HAP-1 (cell line): ENCODE measurements around the gene TNK1.
"Not testable (repeated sequence)": the region's sequence is repeated elsewhere in the genome, so short reads cannot be mapped to it uniquely, and the experiment has no call there.

Source experiments
- DNase-seq, 2 experiments: peaks; one replicate each; pipeline ENCODE4 v3.0.0-alpha.2; 2016 to 2020; ENCODE audit warnings: low spot score in 2 of 2
- H3K27me3 ChIP-seq: fragments of 250-450 bp; sonication (Bioruptor Pico); 2 replicates; pipeline ENCODE4 v1.5.1; 2020; ENCODE audit warnings: low read depth, mild to moderate bottlenecking, moderate library complexity
- H3K36me3 ChIP-seq: fragments of 250-450 bp; sonication (Bioruptor Pico); replicated peaks from 2 replicates; pipeline ENCODE4 v1.5.1; 2020; ENCODE audit warnings: mild to moderate bottlenecking
- H3K4me1 ChIP-seq: fragments of 250-450 bp; sonication (Bioruptor Pico); 2 replicates; pipeline ENCODE4 v1.5.1; 2020; ENCODE audit warnings: mild to moderate bottlenecking
- H3K4me3 ChIP-seq: fragments of 250-450 bp; sonication (Bioruptor Pico); 2 replicates; pipeline ENCODE4 v1.5.1; 2020; ENCODE audit warnings: mild to moderate bottlenecking, moderate library complexity
- H3K9me3 ChIP-seq: fragments of 250-450 bp; sonication (Bioruptor Pico); 2 replicates; pipeline ENCODE4 v1.5.1; 2020; ENCODE audit warnings: mild to moderate bottlenecking, moderate library complexity
- in situ Hi-C: fragments of 300-500 bp; cut with MboI; formaldehyde crosslinking; loops from 3 replicates; pipeline ENCODE4 v1.14.3; 2020; ENCODE audit warnings: low sequenced_read_pairs, inconsistent platforms, mixed read lengths

The TNK1 gene

DNA sequence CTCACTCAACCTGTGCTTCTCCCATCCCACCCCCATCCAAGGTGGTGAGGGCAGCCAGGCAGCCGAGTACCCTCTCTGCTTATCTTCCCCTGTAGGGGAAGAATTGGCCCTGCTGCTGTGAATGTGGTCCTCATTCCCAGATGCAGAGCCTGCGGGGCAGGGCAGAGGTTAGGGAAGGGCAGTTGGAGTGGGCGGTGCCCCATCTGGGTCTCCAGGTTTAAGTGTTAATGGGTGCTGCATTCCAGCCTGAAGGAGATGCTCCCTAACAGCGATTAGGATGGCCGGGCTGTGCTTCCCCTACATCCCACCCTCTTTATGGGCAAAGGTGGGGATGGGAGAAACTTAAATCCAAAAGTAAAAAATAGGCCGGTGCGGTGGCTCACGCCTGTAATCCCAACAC is 13.8 kb upstream of the TNK1 start:
- no peaks in the 10 kb centered on the region for H3K27me3 ChIP-seq
- no peak for DNase-seq
- in situ Hi-C loops: no loop called here
- H3K36me3 ChIP-seq: no peaks in the 10 kb centered on the region
- no peaks in the 10 kb centered on the region for H3K4me1 ChIP-seq
- no peaks in the 10 kb centered on the region for H3K9me3 ChIP-seq
- no peak overlapping the region for H3K4me3 ChIP-seq

DNA sequence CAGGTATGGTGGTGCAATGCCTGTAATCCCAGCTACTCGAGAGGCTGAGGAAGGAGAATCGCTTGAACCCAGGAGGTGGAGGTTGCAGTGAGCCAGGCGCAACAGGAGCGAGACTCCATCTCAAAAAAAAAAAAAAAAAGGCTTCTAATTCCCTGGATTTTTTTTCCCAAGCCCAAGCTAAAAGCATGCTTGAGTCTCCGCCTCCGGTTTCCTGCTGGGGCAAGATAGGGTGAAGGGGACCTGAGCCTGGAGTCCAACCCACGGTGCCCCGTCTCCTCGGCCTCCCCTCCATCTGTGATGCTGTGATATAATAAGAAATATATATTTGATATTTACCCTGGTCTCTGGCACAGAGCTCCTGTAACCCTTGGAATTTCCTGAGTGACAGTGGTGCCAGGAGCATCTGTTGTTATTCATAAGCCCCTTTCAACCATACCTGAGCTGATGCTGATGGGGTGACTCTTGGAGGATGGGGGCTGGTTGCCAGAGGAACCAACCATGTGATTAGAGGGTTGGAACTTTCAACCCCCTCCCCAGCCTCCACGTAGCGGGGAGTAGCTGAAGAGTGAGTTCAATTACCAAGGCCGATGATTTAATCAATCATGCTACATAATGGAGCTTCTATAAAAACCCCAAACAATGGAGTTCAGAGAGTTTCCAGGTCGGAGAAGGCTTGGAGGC is 12.8 kb upstream of the TNK1 start:
- Histone ChIP-seq H3K27me3 (no peaks in the 10 kb centered on the region), H3K36me3 (no peaks in the 10 kb centered on the region), H3K9me3 (no peaks in the 10 kb centered on the region), H3K4me1 (no peaks in the 10 kb centered on the region), H3K4me3 (no peak overlapping the region)
- no peak for DNase-seq
- in situ Hi-C loops: no loop called here

DNA sequence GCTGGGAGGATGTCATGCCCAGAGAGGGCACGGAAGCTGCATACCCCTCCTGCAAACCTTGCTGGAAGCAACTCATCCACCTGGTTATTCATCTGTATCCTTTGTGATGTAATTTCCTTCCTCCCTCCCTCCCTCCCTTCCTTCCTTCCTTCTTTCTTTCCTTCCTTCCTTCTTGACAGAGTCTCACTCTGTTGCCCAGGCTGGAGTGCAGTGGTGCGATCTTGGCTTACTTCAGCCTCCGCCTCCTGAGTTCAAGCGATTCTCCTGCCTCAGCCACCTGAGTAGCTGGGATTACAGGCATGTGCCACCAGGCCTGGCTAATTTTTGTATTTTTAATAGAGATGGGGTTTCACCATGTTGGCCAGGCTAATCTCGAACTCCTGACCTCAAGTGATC is 12.3 kb upstream of the TNK1 start:
- H3K4me1 ChIP-seq, H3K36me3 ChIP-seq, in situ Hi-C loops, H3K4me3 ChIP-seq, H3K9me3 ChIP-seq, DNase-seq, H3K27me3 ChIP-seq: not testable (repeated sequence)

DNA sequence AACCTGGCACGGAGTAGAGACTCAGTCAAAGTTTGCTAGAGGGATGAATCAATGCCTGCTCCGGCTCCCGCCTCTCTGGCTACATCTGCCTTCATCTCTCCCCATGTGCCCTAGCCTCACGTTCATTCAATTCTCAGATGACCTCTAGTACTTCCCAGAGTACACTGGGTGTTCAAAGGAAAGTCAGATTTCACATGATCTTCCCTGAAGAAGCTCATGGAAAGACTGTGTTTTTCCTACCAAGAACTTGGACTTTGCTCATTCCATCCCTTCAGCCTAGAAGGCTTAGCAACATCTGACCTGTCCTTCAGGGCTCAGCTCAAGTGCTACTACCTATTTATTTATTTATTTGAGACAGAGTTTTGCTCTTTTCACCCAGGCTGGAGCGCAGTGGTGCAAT is 11.1 kb upstream of the TNK1 start:
- H3K4me3 ChIP-seq: no peak overlapping the region
- in situ Hi-C loops: no loop called here
- no peaks in the 10 kb centered on the region for H3K4me1 ChIP-seq
- no peak for DNase-seq
- no peaks in the 10 kb centered on the region for H3K27me3 ChIP-seq
- no peaks in the 10 kb centered on the region for H3K36me3 ChIP-seq
- no peaks in the 10 kb centered on the region for H3K9me3 ChIP-seq

DNA sequence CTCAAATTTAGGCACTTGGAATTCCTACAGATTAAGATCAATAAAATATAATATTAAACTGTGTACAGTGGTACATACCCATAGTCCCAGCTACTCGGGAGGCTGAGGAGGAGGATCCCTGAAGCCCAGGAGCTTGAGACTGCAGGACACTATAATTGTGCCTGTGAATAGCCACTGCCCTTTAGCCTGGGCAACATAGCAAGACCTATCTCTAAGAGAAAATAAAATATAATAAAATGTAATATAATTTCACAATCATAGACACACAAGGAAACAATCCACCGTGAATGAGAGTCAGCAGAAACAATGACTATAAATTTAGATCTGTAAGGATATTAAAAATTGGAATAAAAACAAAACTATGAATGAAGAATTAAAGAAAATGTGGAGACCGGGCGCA is 10.0 kb upstream of the TNK1 start:
- Histone ChIP-seq H3K9me3 (no peaks in the 10 kb centered on the region), H3K4me3 (no peak overlapping the region), H3K36me3 (no peaks in the 10 kb centered on the region), H3K27me3 (no peaks in the 10 kb centered on the region), H3K4me1 (no peaks in the 10 kb centered on the region)
- in situ Hi-C loops: no loop called here
- no peak for DNase-seq

DNA sequence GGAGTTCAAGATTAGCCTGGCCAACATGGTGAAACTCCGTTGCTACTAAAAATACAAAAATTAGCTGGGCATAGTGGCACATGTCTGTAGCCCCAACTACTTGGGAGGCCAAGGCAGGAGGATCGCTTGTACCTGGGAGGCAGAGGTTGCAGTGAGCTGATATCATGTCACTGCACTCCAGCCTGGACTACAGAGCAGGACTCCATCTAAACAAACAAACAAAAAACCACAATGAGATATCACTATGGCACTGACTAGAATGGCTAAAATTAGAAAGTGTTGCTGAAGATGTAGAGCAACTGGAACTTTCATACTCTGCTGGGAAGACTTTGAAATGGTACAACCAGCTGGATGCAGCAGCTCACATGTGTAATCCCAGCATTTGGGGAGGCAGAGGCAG is 6.5 kb upstream of the TNK1 start:
- no peak for DNase-seq
- Histone ChIP-seq H3K9me3 (peaks cover 3% of the 10 kb centered on the region; the same call in 1 of the 2 replicates), H3K4me1 (no peaks in the 10 kb centered on the region), H3K27me3 (no peaks in the 10 kb centered on the region), H3K36me3 (no peaks in the 10 kb centered on the region), H3K4me3 (no peak overlapping the region)
- in situ Hi-C loops: no loop called here

DNA sequence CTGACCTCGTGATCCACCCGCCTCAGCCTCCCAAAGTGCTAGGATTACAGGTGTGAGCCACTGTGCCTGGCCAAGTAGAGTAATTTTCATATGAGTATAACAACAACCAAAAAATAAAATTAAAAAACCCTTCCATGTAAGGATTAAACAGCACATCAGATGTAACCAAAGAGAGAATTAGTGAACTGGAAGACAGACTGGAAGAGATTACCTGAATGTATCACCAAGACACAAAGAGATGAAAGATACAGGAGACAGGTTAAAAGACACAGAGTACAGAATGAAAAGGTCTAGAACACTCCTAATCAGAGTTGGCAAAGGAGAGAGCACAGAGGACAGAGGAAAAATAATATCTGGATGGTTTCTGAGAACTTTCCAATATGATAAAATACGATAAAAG is 1.8 kb upstream of the TNK1 start:
- no peak for DNase-seq
- in situ Hi-C loops: no loop called here
- H3K9me3 ChIP-seq: peaks cover 3% of the 10 kb centered on the region; the same call in 1 of the 2 replicates
- no peaks in the 10 kb centered on the region for H3K36me3 ChIP-seq
- no peaks in the 10 kb centered on the region for H3K27me3 ChIP-seq
- no peaks in the 10 kb centered on the region for H3K4me1 ChIP-seq
- H3K4me3 ChIP-seq: no peak overlapping the region

DNA sequence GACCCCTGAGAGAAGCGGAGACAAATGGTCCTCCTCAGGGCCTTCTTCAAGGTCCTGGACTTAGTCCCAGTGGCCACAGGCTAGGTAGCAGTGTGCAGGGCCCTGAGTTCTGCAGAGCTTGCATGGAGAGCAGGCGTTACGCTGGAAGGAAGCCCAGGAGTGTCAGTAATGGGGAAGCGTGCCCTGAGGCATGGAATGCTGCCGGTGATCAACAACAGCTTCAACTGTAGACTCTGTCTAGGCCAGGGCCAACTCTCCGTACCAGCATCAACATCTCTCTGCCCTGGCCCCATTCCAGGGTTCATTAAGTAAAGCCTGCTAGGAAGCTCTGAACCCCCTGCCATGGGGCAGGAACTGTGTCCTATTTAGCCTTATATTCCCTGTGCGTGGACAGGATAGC is 568 bp upstream of the TNK1 start:
- Histone ChIP-seq H3K4me3 (no peak overlapping the region), H3K27me3 (no peaks in the 10 kb centered on the region), H3K9me3 (peaks cover 3% of the 10 kb centered on the region; the same call in 1 of the 2 replicates), H3K36me3 (no peaks in the 10 kb centered on the region), H3K4me1 (no peaks in the 10 kb centered on the region)
- in situ Hi-C loops: no loop called here
- DNase-seq: no peak

DNA sequence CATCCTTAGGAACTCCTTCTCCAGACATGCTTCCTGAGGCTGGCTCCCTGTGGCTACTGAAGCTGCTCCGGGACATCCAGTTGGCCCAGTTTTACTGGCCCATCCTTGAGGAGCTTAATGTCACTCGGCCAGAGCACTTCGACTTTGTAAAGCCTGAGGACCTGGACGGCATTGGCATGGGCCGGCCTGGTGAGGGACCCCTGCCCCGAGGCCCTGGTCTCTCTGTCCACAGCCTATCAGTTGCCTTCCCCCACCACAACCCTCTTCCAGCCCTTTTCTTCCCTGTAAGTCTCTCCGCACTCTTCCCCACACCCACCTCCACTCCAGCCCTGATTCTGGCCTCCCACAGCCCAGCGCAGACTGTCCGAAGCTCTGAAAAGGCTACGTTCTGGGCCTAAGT is 2.0 kb downstream of the TNK1 start:
- no peaks in the 10 kb centered on the region for H3K36me3 ChIP-seq
- H3K9me3 ChIP-seq: peaks cover 3% of the 10 kb centered on the region; the same call in 1 of the 2 replicates
- no peak overlapping the region for H3K4me3 ChIP-seq
- no peak for DNase-seq
- in situ Hi-C loops: no loop called here
- H3K4me1 ChIP-seq: no peaks in the 10 kb centered on the region
- H3K27me3 ChIP-seq: no peaks in the 10 kb centered on the region

DNA sequence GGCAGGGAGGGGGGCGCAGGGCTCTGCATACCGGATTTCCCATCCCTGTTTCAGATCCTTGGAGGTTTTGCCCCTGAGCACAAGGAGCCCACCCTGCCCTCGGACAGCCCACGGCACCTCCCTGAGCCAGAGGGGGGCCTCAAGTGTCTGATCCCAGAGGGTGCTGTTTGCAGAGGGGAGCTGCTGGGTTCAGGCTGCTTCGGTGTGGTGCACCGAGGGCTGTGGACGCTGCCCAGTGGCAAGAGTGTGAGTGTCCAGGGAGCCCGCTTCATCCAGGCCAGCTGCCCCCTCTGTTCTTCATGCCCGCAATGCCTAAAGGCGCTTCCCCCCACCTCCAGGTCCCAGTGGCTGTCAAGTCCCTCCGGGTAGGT is 2.5 kb downstream of the TNK1 start:
- H3K4me3 ChIP-seq: no peak overlapping the region
- H3K36me3 ChIP-seq: no peaks in the 10 kb centered on the region
- H3K27me3 ChIP-seq: no peaks in the 10 kb centered on the region
- in situ Hi-C loops: no loop called here
- no peaks in the 10 kb centered on the region for H3K4me1 ChIP-seq
- no peak for DNase-seq
- peaks cover 3% of the 10 kb centered on the region; the same call in 1 of the 2 replicates for H3K9me3 ChIP-seq

DNA sequence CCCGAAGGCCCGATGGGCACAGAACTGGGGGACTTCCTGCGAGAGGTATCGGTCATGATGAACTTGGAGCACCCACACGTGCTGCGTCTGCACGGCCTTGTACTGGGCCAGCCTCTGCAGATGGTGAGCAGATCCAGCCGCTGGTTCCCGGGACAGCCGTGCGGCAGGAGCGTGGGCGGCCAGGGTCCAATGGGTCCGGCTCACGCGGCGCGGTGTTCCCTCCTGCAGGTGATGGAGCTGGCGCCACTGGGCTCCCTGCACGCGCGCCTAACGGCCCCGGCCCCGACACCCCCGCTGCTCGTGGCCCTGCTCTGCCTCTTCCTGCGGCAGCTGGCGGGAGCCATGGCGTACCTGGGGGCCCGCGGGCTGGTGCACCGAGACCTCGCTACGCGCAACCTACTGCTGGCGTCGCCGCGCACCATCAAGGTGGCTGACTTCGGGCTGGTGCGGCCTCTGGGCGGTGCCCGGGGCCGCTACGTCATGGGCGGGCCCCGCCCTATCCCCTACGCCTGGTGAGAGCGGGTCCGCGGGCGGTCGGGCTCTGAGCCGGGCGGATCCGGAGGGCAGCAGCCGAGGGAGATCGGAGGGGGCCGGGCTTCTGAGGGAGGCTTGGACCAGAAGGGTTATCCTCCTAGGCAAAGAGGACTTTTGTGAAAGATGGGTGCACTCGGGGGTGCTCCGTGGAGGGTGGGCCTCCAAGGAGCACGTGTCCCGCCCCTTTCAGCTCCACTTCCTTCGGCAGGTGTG is 3.0 kb downstream of the TNK1 start:
- H3K4me3 ChIP-seq: no peak overlapping the region
- H3K27me3 ChIP-seq: no peaks in the 10 kb centered on the region
- H3K36me3 ChIP-seq: no peaks in the 10 kb centered on the region
- in situ Hi-C loops: no loop called here
- H3K4me1 ChIP-seq: no peaks in the 10 kb centered on the region
- no peak for DNase-seq
- peaks cover 3% of the 10 kb centered on the region; the same call in 1 of the 2 replicates for H3K9me3 ChIP-seq

DNA sequence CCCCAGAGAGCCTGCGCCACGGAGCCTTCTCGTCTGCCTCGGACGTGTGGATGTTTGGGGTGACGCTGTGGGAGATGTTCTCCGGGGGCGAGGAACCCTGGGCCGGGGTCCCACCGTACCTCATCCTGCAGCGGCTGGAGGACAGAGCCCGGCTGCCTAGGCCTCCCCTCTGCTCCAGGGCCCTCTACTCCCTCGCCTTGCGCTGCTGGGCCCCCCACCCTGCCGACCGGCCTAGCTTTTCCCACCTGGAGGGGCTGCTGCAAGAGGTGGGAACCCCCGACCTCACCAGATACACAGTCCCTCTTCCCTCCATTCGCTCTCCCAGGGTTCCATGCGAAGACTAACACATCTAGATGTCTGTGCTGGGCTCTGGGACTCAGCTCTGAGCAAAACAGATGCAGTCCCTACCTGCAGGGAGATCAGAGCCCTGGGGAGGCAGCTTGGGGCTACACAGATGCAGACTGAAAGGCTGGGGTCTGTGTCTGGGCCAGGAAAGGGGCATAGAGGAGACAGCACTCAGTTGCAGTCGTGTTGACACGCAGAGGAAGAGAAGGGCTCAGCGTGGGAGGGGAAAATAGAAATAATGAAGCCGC is 3.7 kb downstream of the TNK1 start:
- H3K27me3 ChIP-seq: no peaks in the 10 kb centered on the region
- H3K36me3 ChIP-seq: no peaks in the 10 kb centered on the region; the same call in 1 of the 2 replicates
- no peak for DNase-seq
- in situ Hi-C loops: no loop called here
- no peak overlapping the region for H3K4me3 ChIP-seq
- H3K9me3 ChIP-seq: no peaks in the 10 kb centered on the region
- no peaks in the 10 kb centered on the region for H3K4me1 ChIP-seq

DNA sequence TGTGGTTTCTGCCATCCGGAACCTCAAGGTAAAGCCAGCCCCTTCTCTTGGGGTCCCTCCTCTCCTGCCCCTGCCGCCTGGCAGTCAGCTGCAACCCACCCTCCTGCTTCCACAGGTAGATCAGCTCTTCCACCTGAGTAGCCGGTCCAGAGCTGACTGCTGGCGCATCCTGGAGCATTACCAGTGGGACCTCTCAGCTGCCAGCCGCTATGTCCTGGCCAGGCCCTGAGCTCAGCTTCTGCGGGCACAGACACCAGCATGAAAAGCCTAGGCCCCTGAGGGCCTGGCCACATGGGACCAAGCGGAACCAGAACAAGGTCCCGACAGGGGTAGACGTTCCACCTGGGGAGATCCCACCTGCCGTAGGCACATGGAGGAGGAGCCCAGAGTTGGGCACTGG is 8.0 kb downstream of the TNK1 start:
- no peaks in the 10 kb centered on the region; the same call in 1 of the 2 replicates for H3K36me3 ChIP-seq
- no peak overlapping the region for H3K4me3 ChIP-seq
- in situ Hi-C loops: no loop called here
- no peaks in the 10 kb centered on the region for H3K9me3 ChIP-seq
- H3K4me1 ChIP-seq: no peaks in the 10 kb centered on the region; the same call in 1 of the 2 replicates
- H3K27me3 ChIP-seq: no peaks in the 10 kb centered on the region
- no peak for DNase-seq
